ENCODE measurements around the gene ZIC1.

DNA sequence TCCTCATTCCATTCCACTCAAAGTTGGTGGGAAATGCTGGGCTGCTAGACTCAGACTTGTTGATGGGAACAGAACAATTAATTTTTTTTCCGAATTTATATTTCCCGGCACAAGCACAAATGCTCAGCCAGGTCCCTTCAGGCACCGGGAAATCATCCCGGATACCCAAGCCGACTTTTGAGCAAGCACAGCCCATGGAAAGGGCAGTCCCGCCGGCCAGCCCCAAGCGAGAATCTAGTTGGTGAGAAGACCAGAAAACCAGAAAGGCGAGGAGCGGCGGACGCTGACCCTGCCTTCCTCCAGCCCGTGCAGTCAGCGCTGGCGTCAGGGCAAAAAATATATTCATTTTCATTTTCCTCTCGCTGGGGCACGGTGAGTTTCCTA, 2.1 kb upstream of the ZIC1 start:
- TF ChIP-seq, protein P1, sequence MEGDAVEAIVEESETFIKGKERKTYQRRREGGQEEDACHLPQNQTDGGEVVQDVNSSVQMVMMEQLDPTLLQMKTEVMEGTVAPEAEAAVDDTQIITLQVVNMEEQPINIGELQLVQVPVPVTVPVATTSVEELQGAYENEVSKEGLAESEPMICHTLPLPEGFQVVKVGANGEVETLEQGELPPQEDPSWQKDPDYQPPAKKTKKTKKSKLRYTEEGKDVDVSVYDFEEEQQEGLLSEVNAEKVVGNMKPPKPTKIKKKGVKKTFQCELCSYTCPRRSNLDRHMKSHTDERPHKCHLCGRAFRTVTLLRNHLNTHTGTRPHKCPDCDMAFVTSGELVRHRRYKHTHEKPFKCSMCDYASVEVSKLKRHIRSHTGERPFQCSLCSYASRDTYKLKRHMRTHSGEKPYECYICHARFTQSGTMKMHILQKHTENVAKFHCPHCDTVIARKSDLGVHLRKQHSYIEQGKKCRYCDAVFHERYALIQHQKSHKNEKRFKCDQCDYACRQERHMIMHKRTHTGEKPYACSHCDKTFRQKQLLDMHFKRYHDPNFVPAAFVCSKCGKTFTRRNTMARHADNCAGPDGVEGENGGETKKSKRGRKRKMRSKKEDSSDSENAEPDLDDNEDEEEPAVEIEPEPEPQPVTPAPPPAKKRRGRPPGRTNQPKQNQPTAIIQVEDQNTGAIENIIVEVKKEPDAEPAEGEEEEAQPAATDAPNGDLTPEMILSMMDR (IDR thresholded peaks at IDR 0.05) = no peak
- TF ChIP-seq POLR2AphosphoS5 (IDR thresholded peaks at IDR 0.05; ENCODE audit: low read depth, low read length) = no peak
- TF ChIP-seq TCF7L2 (IDR thresholded peaks at IDR 0.05; ENCODE audit: low read depth, low read length) = no peak
- TF ChIP-seq, protein P2, sequence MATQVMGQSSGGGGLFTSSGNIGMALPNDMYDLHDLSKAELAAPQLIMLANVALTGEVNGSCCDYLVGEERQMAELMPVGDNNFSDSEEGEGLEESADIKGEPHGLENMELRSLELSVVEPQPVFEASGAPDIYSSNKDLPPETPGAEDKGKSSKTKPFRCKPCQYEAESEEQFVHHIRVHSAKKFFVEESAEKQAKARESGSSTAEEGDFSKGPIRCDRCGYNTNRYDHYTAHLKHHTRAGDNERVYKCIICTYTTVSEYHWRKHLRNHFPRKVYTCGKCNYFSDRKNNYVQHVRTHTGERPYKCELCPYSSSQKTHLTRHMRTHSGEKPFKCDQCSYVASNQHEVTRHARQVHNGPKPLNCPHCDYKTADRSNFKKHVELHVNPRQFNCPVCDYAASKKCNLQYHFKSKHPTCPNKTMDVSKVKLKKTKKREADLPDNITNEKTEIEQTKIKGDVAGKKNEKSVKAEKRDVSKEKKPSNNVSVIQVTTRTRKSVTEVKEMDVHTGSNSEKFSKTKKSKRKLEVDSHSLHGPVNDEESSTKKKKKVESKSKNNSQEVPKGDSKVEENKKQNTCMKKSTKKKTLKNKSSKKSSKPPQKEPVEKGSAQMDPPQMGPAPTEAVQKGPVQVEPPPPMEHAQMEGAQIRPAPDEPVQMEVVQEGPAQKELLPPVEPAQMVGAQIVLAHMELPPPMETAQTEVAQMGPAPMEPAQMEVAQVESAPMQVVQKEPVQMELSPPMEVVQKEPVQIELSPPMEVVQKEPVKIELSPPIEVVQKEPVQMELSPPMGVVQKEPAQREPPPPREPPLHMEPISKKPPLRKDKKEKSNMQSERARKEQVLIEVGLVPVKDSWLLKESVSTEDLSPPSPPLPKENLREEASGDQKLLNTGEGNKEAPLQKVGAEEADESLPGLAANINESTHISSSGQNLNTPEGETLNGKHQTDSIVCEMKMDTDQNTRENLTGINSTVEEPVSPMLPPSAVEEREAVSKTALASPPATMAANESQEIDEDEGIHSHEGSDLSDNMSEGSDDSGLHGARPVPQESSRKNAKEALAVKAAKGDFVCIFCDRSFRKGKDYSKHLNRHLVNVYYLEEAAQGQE (IDR thresholded peaks at IDR 0.05; ENCODE audit: insufficient read depth in 1 of 2, low read depth in 2 of 2, low read length in 1 of 2) = no peak
- no peak for TF ChIP-seq SIN3A (IDR thresholded peaks at IDR 0.05; ENCODE audit: borderline replicate concordance, insufficient read depth, low read depth, low read length)
